Chondrocyte (in vitro differentiated cells): ENCODE data around the gene SNRK. TPM values are rescaled to one million over a fixed set of nuclear protein-coding genes. Genes with fewer than 3 reads are reported as not detected.
"Not testable (repeated sequence)": the region's sequence is repeated elsewhere in the genome, so short reads cannot be mapped to it uniquely, and the experiment has no call there.

Experiments
- DNase-seq: peaks from one replicate; pipeline ENCODE4 v3.0.0; 2021; ENCODE audit warnings: mixed read lengths, low spot score
- H3K27ac Mint-ChIP-seq: one replicate; pipeline ENCODE4 v1.8.0; 2021; ENCODE audit warnings: mild to moderate bottlenecking, moderate library complexity, mixed read lengths; ENCODE audit not compliant: unreplicated experiment
- H3K27me3 Mint-ChIP-seq: 2 replicates; pipeline ENCODE4 v1.8.0; 2021; ENCODE audit warnings: low read depth, mixed read lengths
- H3K36me3 Mint-ChIP-seq: 2 replicates; pipeline ENCODE4 v1.8.0; 2021; ENCODE audit warnings: low read depth, mixed read lengths
- H3K4me1 Mint-ChIP-seq: 2 replicates; pipeline ENCODE4 v1.8.0; 2021; ENCODE audit warnings: low read depth, mild to moderate bottlenecking, mixed read lengths
- H3K4me3 Mint-ChIP-seq: one replicate; pipeline ENCODE4 v1.8.0; 2021; ENCODE audit warnings: mild to moderate bottlenecking, moderate library complexity, mixed read lengths; ENCODE audit not compliant: unreplicated experiment
- H3K9me3 Mint-ChIP-seq: 2 replicates; pipeline ENCODE4 v1.8.0; 2021; ENCODE audit warnings: low read depth, mixed read lengths
- CTCF ChIP-seq: fragments of 200-600 bp; sonication (generic); IDR thresholded peaks from 2 replicates; pipeline ENCODE4 v1.5.0; 2021; ENCODE audit warnings: antibody characterized with exemption, mild to moderate bottlenecking, moderate library complexity
- total RNA-seq: library from RNA; stranded (reverse); gene quantifications from 3 replicates; pipeline ENCODE4 v1.2.1, GENCODE V29; 2021

Gene SNRK
- total RNA-seq, 1 donor from 2014 or later: 18.1 TPM

- Mint-ChIP-seq H3K27me3 (no peaks in the 10 kb centered on the region), H3K9me3 (peaks cover 30% of the 10 kb centered on the region), H3K27ac (no peak overlapping the region), H3K4me3 (no peak overlapping the region), H3K36me3 (peaks cover 47% of the 10 kb centered on the region), H3K4me1 (peaks cover 11% of the 10 kb centered on the region)
- DNase-seq: no peak
- peak; percentile 26 for TF ChIP-seq CTCF
Observed at GRCh38 chr3:43348852-43349574, 62.7 kb downstream of the SNRK start.

- TF ChIP-seq CTCF: no peak
- H3K4me3 Mint-ChIP-seq: no peak overlapping the region
- H3K9me3 Mint-ChIP-seq: peaks cover 37% of the 10 kb centered on the region
- H3K36me3 Mint-ChIP-seq: peaks cover 53% of the 10 kb centered on the region
- no peak for DNase-seq
- no peaks in the 10 kb centered on the region for H3K27me3 Mint-ChIP-seq
- no peak overlapping the region for H3K27ac Mint-ChIP-seq
- peaks cover 11% of the 10 kb centered on the region for H3K4me1 Mint-ChIP-seq
Observed at GRCh38 chr3:43349716-43350115, 63.4 kb downstream of the SNRK start.

- H3K27ac Mint-ChIP-seq: no peak overlapping the region
- no peaks in the 10 kb centered on the region for H3K27me3 Mint-ChIP-seq
- no peak overlapping the region for H3K4me3 Mint-ChIP-seq
- H3K4me1 Mint-ChIP-seq: no peaks in the 10 kb centered on the region
- H3K9me3 Mint-ChIP-seq: peaks cover 68% of the 10 kb centered on the region
- no peak for DNase-seq
- peaks cover 58% of the 10 kb centered on the region for H3K36me3 Mint-ChIP-seq
- no peak for TF ChIP-seq CTCF
Observed at GRCh38 chr3:43353393-43353792, 67.1 kb downstream of the SNRK start.

GRCh38 chr3:43353923-43354670, 67.8 kb downstream of the SNRK start:
- Mint-ChIP-seq H3K9me3 (peaks cover 70% of the 10 kb centered on the region), H3K4me3 (no peak overlapping the region), H3K27ac (no peak overlapping the region), H3K36me3 (peaks cover 51% of the 10 kb centered on the region), H3K4me1 (no peaks in the 10 kb centered on the region), H3K27me3 (no peaks in the 10 kb centered on the region)
- DNase-seq: no peak
- TF ChIP-seq CTCF: no peak

- Mint-ChIP-seq H3K9me3 (peaks cover 69% of the 10 kb centered on the region), H3K36me3 (peaks cover 46% of the 10 kb centered on the region)
- not testable (repeated sequence) for H3K4me1 Mint-ChIP-seq, H3K27ac Mint-ChIP-seq, H3K4me3 Mint-ChIP-seq, H3K27me3 Mint-ChIP-seq, DNase-seq
Observed at GRCh38 chr3:43356033-43356432, 69.7 kb downstream of the SNRK start.
